HFFc6 (cell line): ENCODE data around the gene DPH6. TPM values are rescaled to one million over a fixed set of nuclear protein-coding genes. Genes with fewer than 3 reads are reported as not detected.

ENCODE experiments used
- DNase-seq: peaks from one replicate; pipeline ENCODE4 v3.0.0-alpha.2; 2018
- H3K27ac Mint-ChIP-seq: 2 replicates; pipeline ENCODE4 v1.8.0; 2020; ENCODE audit warnings: mild to moderate bottlenecking, mixed read lengths
- H3K27me3 Mint-ChIP-seq: 2 replicates; pipeline ENCODE4 v1.8.0; 2021; ENCODE audit warnings: mild to moderate bottlenecking, moderate library complexity, mixed read lengths; ENCODE audit not compliant: insufficient read depth
- H3K36me3 Mint-ChIP-seq: 2 replicates; pipeline ENCODE4 v1.8.0; 2021; ENCODE audit warnings: low read depth, mixed read lengths
- H3K4me1 Mint-ChIP-seq: 2 replicates; pipeline ENCODE4 v1.8.0; 2020; ENCODE audit warnings: low read depth, mixed read lengths
- H3K4me3 Mint-ChIP-seq: 2 replicates; pipeline ENCODE4 v1.8.0; 2020; ENCODE audit warnings: mild to moderate bottlenecking, moderate library complexity, mixed read lengths
- H3K9me3 Mint-ChIP-seq: 2 replicates; pipeline ENCODE4 v1.8.0; 2020; ENCODE audit warnings: mild to moderate bottlenecking, mixed read lengths
- CTCF ChIP-seq: fragments of 200-600 bp; sonication (generic); IDR thresholded peaks from 2 replicates; pipeline ENCODE4 v1.5.0; 2021; ENCODE audit warnings: antibody characterized with exemption, mild to moderate bottlenecking
- total RNA-seq, 6 experiments: library from RNA; stranded (reverse); fragmentation: NEBNext Ultra II Directional; extraction: Animal tissue kit (Norgen Biotek cat#: 25700); gene quantifications; 2 replicates in 1 of 6; 3 replicates in 5 of 6; pipeline ENCODE4 v1.2.3, GENCODE V29; 2021

The DPH6 gene
- total RNA-seq, 6 experiments from 2014 or later, result 8.9 to 14.8 (median 12.1) TPM

GRCh38 chr15:35548435-35548834 lies 2.5 kb upstream of the DPH6 start:
- H3K27ac Mint-ChIP-seq, result no peak overlapping the region

GRCh38 chr15:35547775-35548364 lies 1.9 kb upstream of the DPH6 start:
- H3K27me3 Mint-ChIP-seq, result peaks cover 1% of the 10 kb centered on the region
- H3K27ac Mint-ChIP-seq, result no peak overlapping the region
- peaks cover 18% of the 10 kb centered on the region for H3K36me3 Mint-ChIP-seq
- no peak for DNase-seq
- H3K4me3 Mint-ChIP-seq, result no peak overlapping the region; the same call in 1 of the 2 replicates
- H3K9me3 Mint-ChIP-seq, result no peaks in the 10 kb centered on the region
- no peak for TF ChIP-seq CTCF
- peaks cover 38% of the 10 kb centered on the region for H3K4me1 Mint-ChIP-seq

More at GRCh38 chr15:35548435-35548834, 2.5 kb upstream of the DPH6 start:
- Mint-ChIP-seq H3K36me3 (peaks cover 18% of the 10 kb centered on the region), H3K4me3 (no peak overlapping the region), H3K4me1 (peaks cover 36% of the 10 kb centered on the region), H3K9me3 (no peaks in the 10 kb centered on the region), H3K27me3 (peaks cover 1% of the 10 kb centered on the region)
- TF ChIP-seq CTCF, result no peak
- no peak for DNase-seq

GRCh38 chr15:35546511-35547381 lies 781 bp upstream of the DPH6 start:
- DNase-seq, result no peak
- H3K27ac Mint-ChIP-seq, result peak overlapping the region; percentile 97
- H3K27me3 Mint-ChIP-seq, result peaks cover 1% of the 10 kb centered on the region
- no peaks in the 10 kb centered on the region for H3K9me3 Mint-ChIP-seq
- H3K4me1 Mint-ChIP-seq, result peaks cover 42% of the 10 kb centered on the region
- H3K36me3 Mint-ChIP-seq, result peaks cover 18% of the 10 kb centered on the region
- H3K4me3 Mint-ChIP-seq, result peak overlapping the region; percentile 96
- TF ChIP-seq CTCF, result no peak

GRCh38 chr15:35545316-35545823 lies 595 bp downstream of the DPH6 start:
- Mint-ChIP-seq H3K27ac (peak overlapping the region; percentile 97), H3K36me3 (peaks cover 18% of the 10 kb centered on the region), H3K4me1 (peaks cover 56% of the 10 kb centered on the region), H3K4me3 (peak overlapping the region; percentile 96), H3K9me3 (no peaks in the 10 kb centered on the region), H3K27me3 (peaks cover 1% of the 10 kb centered on the region)
- DNase-seq, result peak; percentile 10
- no peak for TF ChIP-seq CTCF

GRCh38 chr15:35540885-35541284 lies 5.1 kb downstream of the DPH6 start:
- DNase-seq, result peak; percentile 72
- Mint-ChIP-seq H3K27ac (peak overlapping the region; percentile 55), H3K27me3 (no peaks in the 10 kb centered on the region; the same call in 1 of the 2 replicates), H3K9me3 (no peaks in the 10 kb centered on the region), H3K4me3 (peak overlapping the region; percentile 22), H3K4me1 (peaks cover 49% of the 10 kb centered on the region), H3K36me3 (peaks cover 6% of the 10 kb centered on the region)
- TF ChIP-seq CTCF, result no peak
